ENCODE data around the gene EIF2AK3. TPM values are rescaled to one million over a fixed set of nuclear protein-coding genes. Genes with fewer than 3 reads are reported as not detected.

EIF2AK3 gene
- total RNA-seq, 1 donor from 2014 or later = 24.3 TPM

DNA sequence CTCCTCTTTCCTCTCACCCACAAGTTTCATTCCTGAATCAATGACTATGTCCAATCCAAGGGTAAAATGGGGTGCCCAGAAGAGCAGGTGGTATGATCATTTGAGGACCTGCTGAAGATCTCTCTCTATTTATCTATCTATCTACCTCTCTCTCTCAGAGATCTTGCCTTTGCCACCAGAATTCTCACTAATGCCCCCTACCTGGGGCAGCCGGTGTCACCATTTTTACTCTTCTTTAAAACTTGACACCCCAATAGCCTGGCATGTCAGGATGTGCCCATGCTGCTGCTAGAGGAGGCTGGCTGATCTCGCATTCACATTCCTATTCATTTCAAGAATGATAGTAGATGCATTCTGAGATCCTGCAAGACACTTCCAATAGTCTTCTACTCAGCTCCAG lies 40.0 kb upstream of the EIF2AK3 start:
- Mint-ChIP-seq H3K4me1 (peaks cover 4% of the 10 kb centered on the region), H3K9me3 (peaks cover 8% of the 10 kb centered on the region), H3K27me3 (ENCODE audit: low read depth) (no peaks in the 10 kb centered on the region), H3K4me3 (no peak overlapping the region), H3K27ac (no peak overlapping the region), H3K36me3 (no peaks in the 10 kb centered on the region)
- TF ChIP-seq, protein P1, sequence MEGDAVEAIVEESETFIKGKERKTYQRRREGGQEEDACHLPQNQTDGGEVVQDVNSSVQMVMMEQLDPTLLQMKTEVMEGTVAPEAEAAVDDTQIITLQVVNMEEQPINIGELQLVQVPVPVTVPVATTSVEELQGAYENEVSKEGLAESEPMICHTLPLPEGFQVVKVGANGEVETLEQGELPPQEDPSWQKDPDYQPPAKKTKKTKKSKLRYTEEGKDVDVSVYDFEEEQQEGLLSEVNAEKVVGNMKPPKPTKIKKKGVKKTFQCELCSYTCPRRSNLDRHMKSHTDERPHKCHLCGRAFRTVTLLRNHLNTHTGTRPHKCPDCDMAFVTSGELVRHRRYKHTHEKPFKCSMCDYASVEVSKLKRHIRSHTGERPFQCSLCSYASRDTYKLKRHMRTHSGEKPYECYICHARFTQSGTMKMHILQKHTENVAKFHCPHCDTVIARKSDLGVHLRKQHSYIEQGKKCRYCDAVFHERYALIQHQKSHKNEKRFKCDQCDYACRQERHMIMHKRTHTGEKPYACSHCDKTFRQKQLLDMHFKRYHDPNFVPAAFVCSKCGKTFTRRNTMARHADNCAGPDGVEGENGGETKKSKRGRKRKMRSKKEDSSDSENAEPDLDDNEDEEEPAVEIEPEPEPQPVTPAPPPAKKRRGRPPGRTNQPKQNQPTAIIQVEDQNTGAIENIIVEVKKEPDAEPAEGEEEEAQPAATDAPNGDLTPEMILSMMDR (IDR thresholded peaks at IDR 0.05; ENCODE audit: unreplicated experiment) = no peak
- DNase-seq (ENCODE audit: low spot score in 2 of 2, unreplicated experiment in 2 of 2) = no peak

DNA sequence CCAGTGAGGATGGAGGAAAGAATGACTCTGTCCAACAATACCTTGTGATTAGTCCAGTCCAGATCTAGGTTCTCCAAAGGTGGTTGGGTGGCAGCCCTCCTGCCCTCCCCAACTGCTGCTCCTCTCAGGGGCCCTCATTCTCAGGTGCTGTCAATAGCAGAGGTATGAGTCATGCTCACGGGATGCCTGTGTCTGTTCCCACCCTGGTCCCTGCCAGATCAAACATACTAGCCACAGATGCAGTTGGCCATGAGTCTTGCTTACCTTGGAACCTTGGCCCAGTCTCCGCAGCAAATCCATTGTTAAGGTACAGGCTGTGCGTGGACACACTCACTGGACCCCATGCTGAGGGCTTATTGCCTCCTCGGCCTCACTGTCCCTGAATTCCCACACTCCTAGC lies 39.3 kb upstream of the EIF2AK3 start:
- no peaks in the 10 kb centered on the region for H3K36me3 Mint-ChIP-seq
- no peak overlapping the region for H3K27ac Mint-ChIP-seq
- no peak for DNase-seq (ENCODE audit: low spot score in 2 of 2, unreplicated experiment in 2 of 2)
- H3K27me3 Mint-ChIP-seq (ENCODE audit: low read depth) = no peaks in the 10 kb centered on the region
- peaks cover 8% of the 10 kb centered on the region for H3K9me3 Mint-ChIP-seq
- TF ChIP-seq, protein P1 (IDR thresholded peaks at IDR 0.05; ENCODE audit: unreplicated experiment) = no peak
- H3K4me3 Mint-ChIP-seq = no peak overlapping the region
- H3K4me1 Mint-ChIP-seq = no peaks in the 10 kb centered on the region

DNA sequence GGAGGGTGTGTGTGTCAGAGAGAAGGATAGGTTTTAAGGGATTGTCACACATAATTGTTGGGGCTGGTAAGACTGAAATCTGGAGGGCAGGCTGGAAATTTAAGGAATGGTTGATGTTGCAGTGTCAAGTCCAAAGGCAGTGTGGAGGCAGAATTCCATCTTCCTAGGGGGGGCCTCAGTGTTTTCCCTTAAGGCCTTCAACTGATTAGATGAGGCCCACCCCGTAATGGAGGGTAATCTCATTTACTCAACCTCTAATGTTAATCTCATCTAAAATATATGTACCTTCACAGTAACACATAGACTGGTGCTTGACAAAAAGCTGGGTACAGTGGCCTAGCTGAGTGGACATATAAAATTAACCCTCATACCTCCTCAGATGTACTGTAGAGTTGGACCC lies 33.4 kb upstream of the EIF2AK3 start:
- Mint-ChIP-seq H3K4me3 (no peak overlapping the region), H3K4me1 (peaks cover 17% of the 10 kb centered on the region), H3K36me3 (no peaks in the 10 kb centered on the region), H3K9me3 (peaks cover 8% of the 10 kb centered on the region), H3K27ac (no peak overlapping the region), H3K27me3 (ENCODE audit: low read depth) (no peaks in the 10 kb centered on the region)
- DNase-seq (ENCODE audit: low spot score in 2 of 2, unreplicated experiment in 2 of 2) = no peak
- TF ChIP-seq, protein P1 (IDR thresholded peaks at IDR 0.05; ENCODE audit: unreplicated experiment) = no peak

DNA sequence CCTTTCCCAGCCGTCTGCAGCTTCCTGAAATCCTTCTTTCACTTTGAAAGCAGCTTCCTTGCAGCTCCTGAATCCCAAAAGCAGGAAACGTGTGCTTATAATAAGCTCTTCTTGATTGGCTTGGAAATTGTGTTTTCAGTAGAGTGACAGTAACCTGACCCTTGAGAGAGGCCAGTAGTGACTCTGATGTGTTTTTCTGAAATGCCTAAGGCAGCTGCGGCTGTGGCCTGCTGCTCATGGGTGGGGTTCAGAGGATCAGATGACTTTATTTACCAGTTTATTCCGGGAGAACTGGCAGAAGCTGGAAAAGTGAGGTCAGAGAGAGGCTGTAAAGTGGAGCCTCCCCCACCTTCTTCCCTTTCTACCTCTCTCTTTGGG lies 32.3 kb upstream of the EIF2AK3 start:
- H3K27ac Mint-ChIP-seq = peak overlapping the region; percentile 81
- TF ChIP-seq, protein P1 (IDR thresholded peaks at IDR 0.05; ENCODE audit: unreplicated experiment) = no peak
- no peaks in the 10 kb centered on the region for H3K36me3 Mint-ChIP-seq
- no peaks in the 10 kb centered on the region for H3K27me3 Mint-ChIP-seq (ENCODE audit: low read depth)
- H3K9me3 Mint-ChIP-seq = peaks cover 8% of the 10 kb centered on the region
- no peak for DNase-seq (ENCODE audit: low spot score in 2 of 2, unreplicated experiment in 2 of 2)
- H3K4me1 Mint-ChIP-seq = peaks cover 17% of the 10 kb centered on the region
- no peak overlapping the region for H3K4me3 Mint-ChIP-seq

DNA sequence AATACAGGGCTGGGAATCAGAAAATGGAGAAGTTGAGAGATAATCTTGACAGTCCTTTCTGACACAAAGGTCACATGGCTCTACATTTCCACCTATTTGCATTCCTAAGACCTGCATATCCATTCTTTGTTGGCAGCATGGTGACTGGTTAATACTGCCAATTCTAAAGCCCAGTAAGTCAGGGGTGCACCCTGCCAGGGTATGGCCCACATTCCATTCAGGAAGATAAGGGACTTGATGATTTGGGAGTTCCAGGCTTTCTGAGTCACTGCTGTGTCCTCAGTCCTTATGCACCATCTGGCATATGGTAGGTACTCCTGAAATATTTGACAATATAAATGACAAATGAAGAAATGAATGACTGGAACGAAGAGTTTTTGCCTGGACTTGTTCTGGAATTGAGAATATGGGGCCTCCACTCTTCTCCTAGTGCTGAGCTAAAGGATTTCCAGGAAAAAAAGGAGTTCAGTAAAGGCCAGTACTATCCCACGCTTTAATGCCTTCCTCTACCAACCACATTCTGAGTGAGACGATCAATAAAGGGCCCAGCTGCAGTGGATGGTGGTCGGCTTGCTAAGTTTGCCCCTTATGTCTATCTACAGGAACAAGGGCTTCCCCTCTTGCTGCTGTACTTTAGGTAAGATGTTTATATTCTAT lies 31.7 kb upstream of the EIF2AK3 start:
- Mint-ChIP-seq H3K36me3 (no peaks in the 10 kb centered on the region), H3K4me3 (no peak overlapping the region), H3K27me3 (ENCODE audit: low read depth) (no peaks in the 10 kb centered on the region), H3K4me1 (peaks cover 17% of the 10 kb centered on the region), H3K27ac (peak overlapping the region; percentile 81), H3K9me3 (peaks cover 7% of the 10 kb centered on the region)
- DNase-seq (ENCODE audit: low spot score in 2 of 2, unreplicated experiment in 2 of 2) = no peak
- TF ChIP-seq, protein P1 (IDR thresholded peaks at IDR 0.05; ENCODE audit: unreplicated experiment) = no peak

DNA sequence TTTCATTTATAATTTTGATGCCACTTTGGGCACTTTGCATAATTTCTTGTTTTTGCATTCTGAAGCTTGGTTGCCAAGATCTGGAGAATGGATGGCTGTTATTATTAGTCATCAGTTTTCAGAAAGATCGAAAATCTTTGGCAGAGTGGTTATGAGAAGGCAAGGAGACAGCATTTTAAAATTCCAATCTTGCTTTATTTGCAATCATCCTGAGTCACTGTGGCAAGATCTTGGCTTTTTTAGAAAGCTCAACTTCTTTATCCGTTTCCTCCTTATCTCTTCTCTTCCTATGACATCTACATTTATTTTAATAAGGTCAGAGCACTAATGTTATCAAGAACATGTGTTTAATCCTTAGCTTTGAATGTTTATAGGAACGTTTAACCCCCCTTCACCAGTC lies 31.1 kb upstream of the EIF2AK3 start:
- Mint-ChIP-seq H3K4me3 (no peak overlapping the region), H3K27me3 (ENCODE audit: low read depth) (no peaks in the 10 kb centered on the region), H3K36me3 (no peaks in the 10 kb centered on the region), H3K4me1 (peaks cover 17% of the 10 kb centered on the region), H3K9me3 (peaks cover 2% of the 10 kb centered on the region), H3K27ac (peak overlapping the region; percentile 55)
- TF ChIP-seq, protein P1 (IDR thresholded peaks at IDR 0.05; ENCODE audit: unreplicated experiment) = no peak
- DNase-seq (ENCODE audit: low spot score in 2 of 2, unreplicated experiment in 2 of 2) = no peak
